Stimulated activated CD4-positive, alpha-beta T cell treated with anti-CD3 and anti-CD28 coated beads, Interleukin-1b, Interleukin-23, amount 100 ng/mL, for 4 hours (primary cell): ENCODE measurements around the gene NOL4L.

Experiments
- DNase-seq, 2 donors: peaks; one replicate each; pipeline ENCODE4 v3.0.0-alpha.2; 2020; ENCODE audit warnings: low read depth in 2 of 2

NOL4L gene

DNA sequence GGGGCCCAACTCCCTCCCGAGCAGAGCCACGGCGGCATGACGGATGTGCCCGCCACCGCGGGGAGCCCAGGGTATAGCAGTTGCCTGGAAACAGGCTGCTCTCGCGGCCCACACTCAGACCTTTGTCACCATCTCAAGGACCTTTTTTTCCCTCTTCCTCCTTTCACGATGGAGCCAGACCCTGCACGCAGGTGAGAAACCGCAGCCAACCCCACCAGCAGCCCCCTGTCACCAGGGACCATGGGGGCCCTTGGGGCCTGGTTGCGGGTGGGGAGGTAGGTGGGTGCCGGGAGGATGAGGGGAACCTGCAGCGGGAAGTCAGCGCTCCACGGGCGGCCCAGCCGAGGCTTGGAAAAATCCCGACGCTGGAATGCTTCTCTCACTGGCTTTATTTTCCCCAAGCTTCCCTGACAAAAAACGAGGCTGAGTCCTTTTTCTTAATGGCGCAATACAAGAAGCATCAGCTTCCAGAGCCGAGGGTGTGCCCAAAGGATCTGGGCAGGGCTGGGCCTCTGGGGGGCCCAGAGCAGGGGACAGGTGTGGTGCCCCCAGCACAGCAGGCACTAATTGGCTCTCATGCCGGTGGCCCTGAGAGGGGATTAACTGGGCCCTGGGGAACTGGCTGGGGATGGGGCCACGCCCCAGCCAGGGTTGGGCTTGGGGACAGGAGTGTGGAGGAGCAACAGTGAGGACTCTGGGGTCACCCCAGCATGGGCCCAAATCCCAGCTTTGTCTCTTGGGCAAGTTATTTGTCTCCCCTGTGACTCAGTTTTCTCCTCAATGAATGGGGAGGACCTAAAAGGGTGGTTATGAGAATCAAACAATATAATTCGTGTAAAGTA lies 23.9 kb downstream of the NOL4L start:
- no peak for DNase-seq

DNA sequence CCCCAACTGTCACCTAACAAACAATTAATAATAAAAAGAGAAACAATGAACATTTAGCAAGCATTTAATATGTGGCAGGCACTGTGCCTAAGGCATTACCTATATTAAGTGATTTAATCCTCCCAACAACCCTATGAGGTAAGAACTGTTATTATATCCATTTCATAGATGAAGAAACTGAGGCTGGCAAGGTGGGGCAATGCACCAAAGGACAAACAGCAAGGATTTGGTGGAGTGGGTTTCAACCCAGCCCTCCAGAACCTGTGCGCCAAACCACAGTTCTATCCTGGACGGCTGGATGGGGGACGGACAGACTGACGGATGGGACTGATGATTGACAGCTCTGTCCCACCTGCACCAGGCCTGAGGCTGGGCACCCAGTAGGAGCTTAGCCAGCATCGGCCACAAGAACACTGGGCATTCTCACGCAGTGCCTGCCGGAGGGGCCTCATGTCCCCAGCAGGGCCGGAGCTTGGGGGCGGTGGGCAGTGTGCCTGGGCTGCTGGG lies 24.6 kb downstream of the NOL4L start:
- DNase-seq: no peak

DNA sequence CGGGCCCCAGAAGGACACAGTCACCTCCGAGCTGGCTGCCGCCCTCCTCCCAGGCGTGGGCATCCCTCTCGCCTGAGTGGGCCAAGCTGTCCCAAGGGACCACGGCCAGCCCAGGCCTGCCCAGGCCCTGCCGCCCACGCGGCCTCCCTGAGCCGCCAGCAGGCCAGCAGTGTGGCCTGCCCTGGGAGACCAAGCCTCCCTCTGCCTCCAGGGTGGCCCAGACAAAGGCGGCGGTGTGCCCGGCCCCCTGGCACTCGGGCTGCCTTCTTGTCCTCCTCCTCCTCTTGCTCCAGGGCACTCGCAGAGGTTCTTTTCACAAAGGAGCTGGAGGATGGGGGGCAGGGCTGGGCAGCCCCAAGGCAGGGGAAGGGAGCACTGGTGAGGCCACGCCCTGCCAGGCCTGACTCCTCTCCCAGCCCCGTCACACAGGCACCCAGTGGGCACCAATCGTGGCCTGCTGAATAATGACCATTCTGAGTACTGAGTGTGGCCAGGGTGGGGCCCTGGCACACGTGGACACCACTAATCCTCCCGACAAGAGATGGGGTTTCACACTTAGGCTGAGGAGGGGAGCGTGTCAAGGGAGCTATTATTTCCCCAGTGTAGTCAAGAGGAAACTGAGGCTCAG lies 25.3 kb downstream of the NOL4L start:
- no peak for DNase-seq

DNA sequence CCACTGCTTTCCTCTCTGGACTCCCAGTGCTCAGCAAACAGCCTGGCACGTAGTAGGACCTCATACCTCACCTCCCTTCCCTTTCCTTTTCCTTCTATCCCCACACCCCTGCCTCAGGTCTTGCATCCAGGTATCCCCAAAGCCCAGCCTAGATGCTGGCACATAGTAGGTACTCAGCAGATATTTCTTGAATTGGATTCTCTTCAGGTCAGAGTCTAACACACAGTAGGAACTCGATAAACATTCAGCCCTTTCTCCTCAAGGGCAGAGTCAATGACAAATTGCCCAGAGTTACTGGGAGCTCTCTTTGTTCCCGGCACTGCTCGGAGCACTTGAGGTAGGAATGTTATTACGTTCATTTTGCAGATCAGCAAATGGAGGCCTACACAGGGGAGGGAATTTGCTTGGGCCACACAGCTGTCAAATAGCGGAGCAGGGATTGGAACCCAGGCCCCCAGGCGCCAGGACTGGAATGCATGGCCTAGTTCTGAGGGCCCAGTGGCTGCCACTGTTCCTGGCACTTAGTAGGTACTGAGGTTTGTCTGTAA lies 25.9 kb downstream of the NOL4L start:
- no peak for DNase-seq

DNA sequence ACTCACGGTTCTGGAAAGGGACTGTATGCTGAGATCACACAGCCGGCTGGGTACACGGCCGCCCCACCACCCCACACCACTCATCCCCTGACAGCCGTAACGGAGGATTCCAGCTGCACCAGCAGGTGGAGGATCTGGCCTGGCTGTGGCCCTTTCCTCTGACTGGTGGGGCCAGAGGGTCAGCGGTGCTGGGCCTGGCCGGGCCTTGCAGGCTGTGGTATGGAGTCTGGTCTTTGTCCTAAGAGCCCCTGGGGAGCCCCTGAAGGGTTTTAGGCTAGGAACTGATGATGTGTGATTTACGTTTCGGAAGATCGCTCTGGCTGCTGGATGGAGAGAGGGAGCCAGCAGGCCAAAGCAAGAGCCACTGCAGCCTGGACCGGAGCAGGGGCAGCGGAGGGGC lies 26.6 kb downstream of the NOL4L start:
- no peak for DNase-seq

DNA sequence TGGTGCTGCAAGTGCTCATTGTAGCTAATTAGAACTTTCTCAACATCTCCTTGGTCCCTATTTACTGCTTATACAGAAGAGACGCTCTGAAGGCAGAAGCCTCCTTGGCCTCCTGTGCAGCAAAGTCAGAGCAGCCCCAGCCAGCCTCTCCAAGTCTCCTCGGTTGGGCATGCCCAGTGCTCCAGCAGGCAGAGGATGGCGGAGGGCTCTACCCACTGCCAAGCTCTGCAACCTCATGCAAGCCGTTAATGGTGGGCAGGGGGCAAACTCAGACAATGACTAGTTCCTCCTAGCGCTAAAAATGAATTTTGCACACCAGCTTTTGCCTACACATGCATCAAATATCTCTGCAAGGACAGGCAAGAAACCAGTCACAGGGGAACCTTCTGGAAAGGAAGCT lies 27.8 kb downstream of the NOL4L start:
- no peak for DNase-seq

DNA sequence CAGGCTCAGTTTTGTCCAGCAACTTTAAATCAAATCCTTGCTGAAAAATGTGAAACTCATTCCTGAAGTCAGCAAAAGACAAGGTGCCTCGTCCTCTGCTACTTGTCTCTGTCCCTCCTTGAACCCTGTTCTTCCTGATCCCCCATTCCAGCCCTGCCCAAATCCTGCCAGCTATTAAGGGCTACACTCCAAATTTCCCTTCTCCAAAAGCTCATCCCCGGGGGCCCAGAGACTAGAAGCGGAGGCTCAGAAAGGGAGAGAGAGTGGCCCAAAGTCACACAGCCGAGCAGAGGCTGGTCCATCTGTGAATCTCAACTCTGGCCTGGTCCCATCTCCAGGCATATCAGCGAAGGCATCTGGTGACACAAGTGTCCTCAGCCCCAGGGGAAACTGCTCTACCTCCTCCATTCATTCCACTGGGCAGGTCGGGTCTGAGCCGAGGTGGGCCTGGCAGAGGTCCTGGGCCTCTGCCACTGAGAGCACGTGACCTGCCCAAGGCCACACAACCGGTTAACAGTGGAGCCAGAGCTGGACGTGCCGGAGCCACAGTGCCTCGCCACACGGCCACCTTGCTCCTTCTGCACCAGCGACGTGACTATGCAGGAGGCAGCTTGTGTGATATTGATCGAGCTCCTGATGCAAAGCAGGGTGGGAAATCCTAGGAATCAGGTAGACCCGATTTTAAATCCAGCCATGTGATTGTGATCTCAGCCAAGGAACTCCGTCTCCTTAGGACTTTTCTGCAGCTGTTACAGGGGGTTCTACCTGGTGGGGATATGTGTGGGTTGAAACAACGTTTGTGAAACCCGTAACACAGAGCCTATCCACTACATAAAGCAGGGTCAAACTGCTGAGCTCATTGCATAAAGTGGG lies 28.6 kb downstream of the NOL4L start:
- no peak for DNase-seq

DNA sequence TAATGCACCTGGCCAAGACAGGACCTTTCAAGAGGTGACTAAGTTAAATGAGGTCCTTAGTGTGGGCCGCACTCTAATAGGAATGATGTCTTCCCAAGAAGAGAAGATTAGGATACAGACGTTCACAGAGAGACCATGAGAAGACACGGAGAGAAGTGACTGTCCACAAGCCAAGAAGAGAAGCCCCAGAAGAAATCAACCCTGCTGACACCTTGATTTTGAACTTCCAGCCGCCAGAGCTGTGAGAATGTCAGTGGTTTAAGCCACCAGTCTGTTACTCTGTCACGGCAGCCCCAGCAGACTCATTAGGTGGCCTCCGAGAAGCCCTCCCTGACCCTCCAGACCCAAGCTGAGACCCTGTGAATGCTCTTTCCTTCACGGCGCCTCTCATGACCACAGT lies 29.5 kb downstream of the NOL4L start:
- no peak for DNase-seq

DNA sequence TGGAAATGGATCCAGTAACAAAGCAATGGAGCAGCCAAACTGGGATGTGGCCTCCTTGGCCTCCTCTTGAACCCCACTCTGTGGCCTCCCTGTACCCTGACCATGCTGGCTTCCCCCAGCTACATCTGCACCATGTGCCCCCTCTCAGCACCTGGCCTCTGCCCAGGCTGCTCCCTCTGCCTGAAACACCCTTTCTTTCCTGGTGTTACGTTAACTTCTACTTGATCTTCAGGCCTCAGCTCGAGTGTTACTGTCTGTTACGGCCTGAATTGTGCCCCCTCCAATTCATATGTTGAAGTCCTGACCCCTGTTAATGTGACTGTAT lies 30.2 kb downstream of the NOL4L start:
- no peak for DNase-seq

DNA sequence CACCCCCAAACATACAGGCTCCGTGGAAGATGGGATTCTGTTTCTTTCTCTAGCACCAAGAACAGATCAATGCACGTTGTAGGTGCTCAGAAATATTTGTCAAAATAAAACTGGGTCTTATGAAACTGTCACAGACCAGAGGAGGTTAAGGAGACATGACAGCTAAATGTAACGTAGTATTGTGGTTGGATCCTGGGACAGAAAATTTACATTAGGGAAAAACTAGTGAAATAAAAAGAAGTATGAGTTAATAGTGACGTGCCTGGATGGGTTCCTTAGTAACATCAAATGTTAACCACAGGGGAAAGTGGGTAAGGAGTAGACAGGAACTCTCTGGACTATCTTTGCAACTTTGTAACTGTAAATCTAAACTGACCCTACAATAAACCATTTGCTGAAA lies 31.5 kb downstream of the NOL4L start:
- DNase-seq: no peak

DNA sequence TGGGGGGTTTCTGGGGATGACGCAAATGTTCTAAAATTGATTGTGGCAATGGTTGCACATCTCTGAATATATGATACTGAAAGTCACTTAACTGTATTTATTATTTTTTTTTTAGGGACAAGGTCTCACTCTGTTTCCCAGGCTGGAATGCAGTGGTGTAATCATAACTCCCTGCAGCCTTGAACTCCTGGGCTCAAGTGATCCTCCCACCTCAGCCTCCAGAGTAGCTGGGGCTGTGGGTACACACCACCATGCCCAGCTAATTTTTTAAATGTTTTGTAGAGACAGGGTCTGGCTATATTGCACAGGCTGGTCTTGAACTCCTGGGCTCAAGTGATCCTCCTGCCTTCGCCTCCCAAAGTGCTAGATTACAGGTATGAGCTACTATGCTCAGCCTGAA lies 33.4 kb downstream of the NOL4L start:
- DNase-seq: no peak

DNA sequence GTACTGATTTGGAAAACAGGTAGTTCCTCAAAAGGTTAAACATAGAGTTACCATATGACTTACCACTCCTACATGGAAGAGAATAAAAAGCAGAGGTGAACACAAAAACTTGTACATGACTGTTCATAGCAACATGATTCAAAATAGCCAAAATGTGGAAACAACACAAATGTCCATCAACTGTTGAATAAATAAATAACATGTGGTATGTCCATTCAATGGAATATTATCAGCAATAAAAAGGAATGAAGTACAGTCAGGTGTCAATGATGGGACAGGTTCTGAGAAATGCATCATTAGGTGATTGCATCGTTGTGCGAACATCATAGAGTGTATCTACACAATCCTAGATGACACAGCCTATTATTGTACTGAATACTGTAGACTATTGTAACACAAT lies 35.3 kb downstream of the NOL4L start:
- DNase-seq: no peak

DNA sequence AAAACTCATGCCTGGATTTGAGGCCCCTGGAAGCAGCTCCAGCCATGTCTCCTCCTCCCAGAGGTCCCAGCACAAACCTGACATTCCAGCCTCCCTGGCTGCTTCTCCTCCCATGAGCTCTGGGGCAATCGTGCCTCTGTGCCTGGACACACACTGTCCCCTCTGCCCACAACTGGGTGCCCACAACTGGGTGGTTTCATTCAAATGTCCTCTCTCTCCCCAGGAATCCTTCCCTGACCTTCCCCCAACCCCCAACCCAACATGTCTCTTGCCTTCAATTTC lies 37.4 kb downstream of the NOL4L start:
- no peak for DNase-seq

DNA sequence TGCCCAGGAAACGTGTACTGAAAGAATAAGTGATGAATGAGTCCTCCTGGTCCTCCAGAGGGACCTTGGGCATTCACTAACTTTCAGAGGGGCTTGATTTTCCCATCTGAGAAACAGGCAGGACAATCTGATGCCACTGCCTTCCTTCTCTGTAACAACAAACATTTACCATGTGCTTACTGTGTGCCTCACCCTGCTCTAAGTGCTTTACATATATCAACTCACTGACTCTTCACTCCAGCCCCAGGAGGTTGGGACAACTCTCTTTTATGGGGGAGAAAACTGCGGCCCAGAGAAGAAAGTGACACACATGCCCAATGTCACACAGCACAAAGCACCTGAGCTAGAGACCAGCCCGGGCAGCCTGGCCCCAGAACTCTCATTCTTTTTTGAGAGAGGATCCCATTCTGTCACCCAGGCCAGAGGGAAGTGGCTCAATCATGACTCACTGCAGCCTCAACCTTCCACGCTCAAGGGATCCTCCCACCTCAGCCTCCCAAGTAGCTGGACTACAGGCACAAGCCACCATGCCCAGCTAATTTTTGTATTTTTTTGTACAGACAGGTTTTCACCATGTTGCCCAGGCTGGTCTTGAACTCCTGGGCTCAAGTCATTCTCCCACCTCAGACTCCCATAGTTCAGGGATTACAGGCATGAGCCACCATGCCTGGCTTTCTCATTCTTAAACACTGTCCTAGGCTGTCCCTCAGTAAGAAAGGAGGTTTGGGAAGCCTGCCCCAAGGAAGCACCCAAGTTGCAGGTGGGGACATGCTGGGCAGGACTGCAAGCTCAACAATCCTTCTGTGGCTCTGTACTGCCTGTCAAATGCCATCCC lies 38.0 kb downstream of the NOL4L start:
- DNase-seq: no peak

DNA sequence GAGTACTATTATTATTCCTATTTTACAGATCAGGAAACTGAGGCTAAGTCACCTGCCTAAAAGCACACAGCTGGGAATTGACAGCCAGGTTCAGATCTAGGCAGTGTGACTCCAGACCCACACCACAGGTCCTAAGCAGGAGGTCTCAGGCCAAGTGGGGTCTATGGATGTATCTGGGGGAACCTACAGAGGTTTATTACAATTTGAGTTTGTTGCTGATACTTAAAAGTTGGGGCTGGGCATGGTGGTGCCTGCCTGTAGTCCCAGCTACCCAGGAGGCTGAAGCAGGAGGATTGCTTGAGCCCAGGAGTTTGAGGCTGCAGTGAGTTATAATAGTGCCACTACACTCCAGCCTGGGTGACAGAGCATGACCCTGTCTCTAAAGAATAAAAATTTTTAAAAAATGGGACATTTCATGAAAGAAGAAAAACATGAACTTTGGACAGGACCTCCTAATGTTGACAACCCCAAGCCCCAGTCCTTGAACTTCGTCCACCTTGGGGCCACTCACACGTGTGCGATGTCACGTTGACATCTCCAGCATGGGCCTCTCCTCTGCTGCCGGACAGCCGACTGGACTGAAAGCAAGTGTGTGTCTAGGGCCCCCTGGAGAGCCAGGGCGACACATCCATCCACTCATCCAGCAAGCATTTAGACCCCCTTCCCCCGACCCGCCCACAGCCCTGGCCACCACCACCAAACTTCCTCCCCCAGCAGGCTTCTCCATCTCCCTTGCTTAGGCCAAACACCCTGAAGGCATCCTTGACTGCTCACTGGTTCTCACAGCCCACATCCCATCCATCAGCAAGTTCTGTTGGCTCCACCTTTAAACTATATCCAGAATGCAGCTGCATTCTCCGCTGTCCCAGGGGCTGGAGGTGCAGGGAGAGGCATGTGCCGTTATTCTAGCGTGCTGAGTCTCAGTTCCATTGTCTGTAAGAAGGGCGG lies 40.0 kb downstream of the NOL4L start:
- DNase-seq: no peak

DNA sequence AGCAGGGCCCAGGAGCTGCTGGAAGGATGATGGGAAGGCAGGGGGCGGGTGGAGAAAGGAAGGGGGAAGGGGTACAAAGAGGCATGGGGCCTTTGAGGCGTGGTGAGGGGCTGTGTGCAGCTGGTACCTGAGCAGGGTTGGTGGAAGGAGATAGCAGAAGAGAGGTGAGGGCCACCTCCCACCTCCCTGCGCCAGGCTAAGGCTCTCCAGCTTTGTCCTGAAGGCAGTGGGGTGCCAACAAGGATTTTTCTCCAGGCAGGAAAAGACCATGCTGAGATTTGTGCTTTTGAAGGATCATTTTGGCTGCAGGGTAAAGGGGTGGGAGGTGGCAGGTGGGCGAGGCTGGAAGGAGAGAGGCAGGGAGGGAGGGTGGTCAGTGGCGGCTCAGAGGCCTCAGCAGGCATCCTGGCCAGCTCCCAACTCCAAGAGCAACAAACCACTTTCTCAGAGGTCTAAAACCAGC lies 40.8 kb downstream of the NOL4L start:
- DNase-seq: no peak

DNA sequence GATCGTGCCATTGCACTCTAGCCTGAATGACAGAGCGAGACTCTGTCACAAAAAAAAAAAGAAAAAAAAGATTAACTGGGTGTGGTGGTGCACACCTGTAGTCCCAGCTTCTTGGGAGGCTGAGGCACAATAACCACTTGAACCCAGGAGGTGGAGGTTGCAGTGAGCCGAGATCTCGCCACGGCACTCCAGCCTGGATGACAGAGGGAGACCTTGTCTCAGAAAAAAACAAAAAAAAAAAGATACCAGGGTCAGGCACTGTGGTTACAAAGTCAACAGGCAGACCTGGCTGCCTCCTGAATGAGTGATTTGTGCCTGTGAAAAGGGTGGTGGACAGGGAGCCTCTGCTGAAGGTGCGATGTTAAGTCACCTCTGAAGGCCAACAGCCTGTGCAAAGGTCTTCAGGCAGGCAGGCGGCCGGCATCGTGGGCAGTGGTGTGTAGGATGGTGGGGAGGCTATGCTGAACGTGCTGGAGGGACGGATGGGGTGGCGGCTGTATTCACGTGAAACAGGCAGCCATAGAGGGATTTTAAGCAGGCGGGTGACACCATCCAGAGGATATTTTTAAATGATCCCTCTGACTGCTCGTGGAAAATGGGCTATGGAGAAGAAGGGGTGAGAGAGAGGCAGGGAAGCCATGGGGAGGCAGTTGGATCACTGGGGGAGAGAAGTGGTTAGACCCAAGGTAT lies 41.4 kb downstream of the NOL4L start:
- DNase-seq: no peak

DNA sequence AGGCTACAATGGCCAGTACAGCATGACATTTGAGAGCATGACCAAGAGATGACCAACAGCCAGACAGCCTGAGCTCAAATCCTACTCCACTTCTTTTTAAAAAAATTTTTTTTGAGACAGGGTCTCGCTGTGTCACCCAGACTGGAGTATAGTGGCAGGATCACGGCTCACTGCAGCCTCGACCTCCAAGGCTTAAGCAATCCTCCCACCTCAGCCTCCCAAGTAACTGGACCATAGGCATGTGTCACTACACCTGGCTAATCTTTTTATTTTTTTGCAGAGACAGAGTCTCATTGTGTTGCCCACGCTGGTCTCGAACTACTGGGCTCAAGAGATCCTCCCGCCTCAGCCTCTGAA lies 42.9 kb downstream of the NOL4L start:
- DNase-seq: no peak

DNA sequence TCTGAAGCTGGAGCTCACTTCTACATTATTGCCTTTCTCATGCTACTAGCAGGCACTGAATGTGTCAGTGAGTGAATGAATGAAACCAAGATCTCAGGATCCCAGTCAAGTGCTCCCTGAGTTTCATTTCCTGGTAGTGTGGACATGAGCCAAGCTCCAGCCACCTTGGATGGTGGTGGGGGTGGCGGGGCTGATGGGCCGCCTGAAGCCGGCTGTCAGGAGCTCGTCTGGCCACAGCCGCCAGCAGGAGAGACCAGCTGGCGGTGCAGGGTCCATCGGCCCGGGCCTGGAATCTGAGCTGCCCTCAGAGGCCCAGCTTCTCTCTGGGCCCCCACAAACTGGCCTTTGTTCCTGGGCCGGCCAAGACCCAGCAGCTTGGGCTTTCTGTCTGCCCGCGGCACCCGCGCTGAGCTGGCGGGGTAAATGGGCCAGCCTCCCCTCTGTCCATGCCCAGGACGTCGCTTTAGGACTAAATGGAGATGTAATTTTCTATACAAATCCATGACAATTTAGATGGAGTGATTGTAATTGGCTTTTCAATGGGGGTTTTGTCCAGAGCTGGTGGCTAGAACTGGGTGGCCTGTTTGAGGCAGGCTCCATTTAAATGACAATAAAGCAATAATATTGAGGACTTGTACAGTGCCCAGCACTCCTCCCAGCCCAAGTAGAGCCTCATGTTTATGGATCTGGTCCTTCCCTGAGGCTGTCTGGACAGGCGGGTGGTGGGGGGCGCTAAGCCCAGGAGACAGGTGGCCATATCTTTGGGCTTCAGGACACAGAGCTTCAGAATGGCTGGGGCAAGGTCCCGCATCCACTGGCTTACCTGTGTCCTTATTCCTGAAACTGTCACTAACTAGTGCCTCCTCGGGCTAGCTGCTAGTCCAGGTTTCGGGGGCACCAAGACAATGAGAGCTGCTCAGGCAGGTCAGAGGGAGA lies 43.5 kb downstream of the NOL4L start:
- no peak for DNase-seq
